Keratinocyte (primary cell): ENCODE data around the gene NUDT2.

Experiments used
- EZH2 ChIP-seq: IDR thresholded peaks from one replicate; pipeline ENCODE4 v1.6.1; 2012; ENCODE audit warnings: inconsistent platforms, mild to moderate bottlenecking, low read length, moderate library complexity
- TF ChIP-seq, protein P1 (sequence below), 3 experiments: IDR thresholded peaks in 1 of 3; conservative IDR thresholded peaks in 1 of 3; optimal IDR thresholded peaks in 1 of 3; 2 replicates in 2 of 3; 3 replicates in 1 of 3; pipeline versions ENCODE3 to v1.5.1; 2011; ENCODE audit warnings: low read length in 3 of 3, mild to moderate bottlenecking in 3 of 3, moderate library complexity in 2 of 3, control low read depth in 1 of 3, inconsistent platforms in 1 of 3; ENCODE audit not compliant: insufficient read depth in 2 of 3; ENCODE audit errors: extremely low read depth in 1 of 3

GRCh38 chr9:34326690-34327089 is 2.7 kb upstream of the NUDT2 start:
- TF ChIP-seq, protein P1, sequence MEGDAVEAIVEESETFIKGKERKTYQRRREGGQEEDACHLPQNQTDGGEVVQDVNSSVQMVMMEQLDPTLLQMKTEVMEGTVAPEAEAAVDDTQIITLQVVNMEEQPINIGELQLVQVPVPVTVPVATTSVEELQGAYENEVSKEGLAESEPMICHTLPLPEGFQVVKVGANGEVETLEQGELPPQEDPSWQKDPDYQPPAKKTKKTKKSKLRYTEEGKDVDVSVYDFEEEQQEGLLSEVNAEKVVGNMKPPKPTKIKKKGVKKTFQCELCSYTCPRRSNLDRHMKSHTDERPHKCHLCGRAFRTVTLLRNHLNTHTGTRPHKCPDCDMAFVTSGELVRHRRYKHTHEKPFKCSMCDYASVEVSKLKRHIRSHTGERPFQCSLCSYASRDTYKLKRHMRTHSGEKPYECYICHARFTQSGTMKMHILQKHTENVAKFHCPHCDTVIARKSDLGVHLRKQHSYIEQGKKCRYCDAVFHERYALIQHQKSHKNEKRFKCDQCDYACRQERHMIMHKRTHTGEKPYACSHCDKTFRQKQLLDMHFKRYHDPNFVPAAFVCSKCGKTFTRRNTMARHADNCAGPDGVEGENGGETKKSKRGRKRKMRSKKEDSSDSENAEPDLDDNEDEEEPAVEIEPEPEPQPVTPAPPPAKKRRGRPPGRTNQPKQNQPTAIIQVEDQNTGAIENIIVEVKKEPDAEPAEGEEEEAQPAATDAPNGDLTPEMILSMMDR (optimal IDR thresholded peaks at IDR 0.05 in 1 of 3, IDR thresholded peaks at IDR 0.05 in 1 of 3, conservative IDR thresholded peaks at IDR 0.05 in 1 of 3; ENCODE audit: extremely low read depth in 1 of 3, insufficient read depth in 2 of 3, low read length in 3 of 3): no peak
- no peak for TF ChIP-seq EZH2
